ENCODE data around the gene IFT27.

The IFT27 gene

GRCh38 chr22:36715647-36716046 lies 60.3 kb downstream of the IFT27 start:
- DNase-seq = no peak

- no peak for DNase-seq
Measured at GRCh38 chr22:36714110-36714509, 61.8 kb downstream of the IFT27 start.

- DNase-seq = no peak
Measured at GRCh38 chr22:36713436-36713835, 62.5 kb downstream of the IFT27 start.
